Uterus (tissue), 4 donors: ENCODE results near the gene FAM81B. TPM values are rescaled to one million over a fixed set of nuclear protein-coding genes. Genes with fewer than 3 reads are reported as not detected.

Source experiments
- DNase-seq, 2 donors: peaks; one replicate each; pipeline ENCODE4 v3.0.0-alpha.2; 2019 to 2020
- H3K27ac ChIP-seq, 2 donors: fragments of 200-600 bp; sonication (generic); 1 replicate in 1 of 2; 2 replicates in 1 of 2; pipeline ENCODE4 v1.5.1; 2016 to 2018
- H3K27me3 ChIP-seq, 2 donors: fragments of 200-600 bp; sonication (generic); one replicate each; pipeline ENCODE4 v1.5.1; 2018 to 2019; ENCODE audit warnings: control low read depth in 1 of 2
- H3K36me3 ChIP-seq, 2 donors: fragments of 200-600 bp; sonication (generic); one replicate each; pipeline ENCODE4 v1.5.1; 2019; ENCODE audit warnings: control low read depth in 1 of 2
- H3K4me1 ChIP-seq, 2 donors: fragments of 200-600 bp; sonication (generic); one replicate each; pipeline ENCODE4 v1.5.1; 2018 to 2019; ENCODE audit warnings: control low read depth in 1 of 2
- H3K4me3 ChIP-seq, 2 donors: fragments of 200-600 bp; sonication (generic); 1 replicate in 1 of 2; 2 replicates in 1 of 2; pipeline ENCODE4 v1.5.1; 2018 to 2019; ENCODE audit warnings: mild to moderate bottlenecking in 1 of 2
- H3K9me3 ChIP-seq, 2 donors: fragments of 200-600 bp; sonication (generic); one replicate each; pipeline ENCODE4 v1.5.1; 2019; ENCODE audit warnings: control low read depth in 1 of 2
- CTCF ChIP-seq, 4 experiments: fragments of 200-600 bp in 2 of 4; fragments of 450-650 bp in 2 of 4; sonication (generic) in 2 of 4; IDR thresholded peaks; one replicate each; pipeline ENCODE4 v1.5.1; 2016 to 2019; ENCODE audit warnings: antibody characterized with exemption in 4 of 4, mild to moderate bottlenecking in 2 of 4, moderate library complexity in 1 of 4
- POLR2A ChIP-seq, 2 donors: fragments of 450-650 bp; IDR thresholded peaks; one replicate each; pipeline ENCODE4 v1.6.1; 2016; ENCODE audit warnings: antibody characterized with exemption in 2 of 2, mild to moderate bottlenecking in 1 of 2, moderate library complexity in 1 of 2
- intact Hi-C: fragments of 100-400 bp; cut with DNase I; formaldehyde crosslinking; loops from one replicate; pipeline ENCODE4 v1.15.1; 2023; ENCODE audit warnings: low total_unique reads
- total RNA-seq, 4 donors: library from RNA; depleted of rRNA in 3 of 4; stranded (reverse); fragments of >200 nt in 3 of 4; gene quantifications; one replicate each; pipeline versions ENCODE4 v1.1.0 to v1.2.4, GENCODE V29; 2014 to 2023
- donor health status: DM: yes; HTN: yes; CAD: no.

FAM81B gene
- total RNA-seq, 4 donors from 2014 or later, result 6.5 TPM; not detected in 3

- no peak overlapping the region for H3K27ac ChIP-seq
- intact Hi-C loops, result no loop called here
- no peaks in the 10 kb centered on the region for H3K36me3 ChIP-seq
- no peak overlapping the region for H3K4me3 ChIP-seq
- no peaks in the 10 kb centered on the region for H3K9me3 ChIP-seq
- H3K4me1 ChIP-seq, result no peaks in the 10 kb centered on the region
- no peaks in the 10 kb centered on the region for H3K27me3 ChIP-seq
- no peak for DNase-seq
- TF ChIP-seq CTCF (IDR thresholded peaks at IDR 0.05), result no peak
- TF ChIP-seq POLR2A (IDR thresholded peaks at IDR 0.05), result no peak
These were observed 20.3 kb downstream of the FAM81B start for GRCh38 chr5:95411474-95411873.

- Histone ChIP-seq H3K9me3 (no peaks in the 10 kb centered on the region), H3K36me3 (no peaks in the 10 kb centered on the region), H3K4me1 (no peaks in the 10 kb centered on the region), H3K4me3 (no peak overlapping the region), H3K27ac (no peak overlapping the region), H3K27me3 (no peaks in the 10 kb centered on the region)
- DNase-seq, result no peak
- intact Hi-C loops, result no loop called here
- TF ChIP-seq POLR2A (IDR thresholded peaks at IDR 0.05) (no peak), CTCF (IDR thresholded peaks at IDR 0.05) (no peak)
These were observed 23.3 kb downstream of the FAM81B start for GRCh38 chr5:95414451-95414850.

GRCh38 chr5:95417971-95418370, 26.8 kb downstream of the FAM81B start:
- no peak for DNase-seq
- no peaks in the 10 kb centered on the region for H3K36me3 ChIP-seq
- H3K27ac ChIP-seq, result no peak overlapping the region
- H3K9me3 ChIP-seq, result no peaks in the 10 kb centered on the region
- no peaks in the 10 kb centered on the region for H3K4me1 ChIP-seq
- no peak overlapping the region for H3K4me3 ChIP-seq
- intact Hi-C loops, result no loop called here
- no peaks in the 10 kb centered on the region for H3K27me3 ChIP-seq
- no peak for TF ChIP-seq CTCF (IDR thresholded peaks at IDR 0.05)
- TF ChIP-seq POLR2A (IDR thresholded peaks at IDR 0.05), result no peak

GRCh38 chr5:95422838-95423237, 31.7 kb downstream of the FAM81B start:
- no peak for DNase-seq
- Histone ChIP-seq H3K4me3 (no peak overlapping the region), H3K4me1 (no peaks in the 10 kb centered on the region), H3K36me3 (no peaks in the 10 kb centered on the region), H3K27ac (no peak overlapping the region), H3K9me3 (no peaks in the 10 kb centered on the region), H3K27me3 (no peaks in the 10 kb centered on the region)
- intact Hi-C loops, result no loop called here
- TF ChIP-seq POLR2A (IDR thresholded peaks at IDR 0.05) (no peak), CTCF (IDR thresholded peaks at IDR 0.05) (no peak)

GRCh38 chr5:95424016-95424415, 32.9 kb downstream of the FAM81B start:
- Histone ChIP-seq H3K36me3 (no peaks in the 10 kb centered on the region), H3K27ac (no peak overlapping the region), H3K27me3 (no peaks in the 10 kb centered on the region), H3K4me3 (no peak overlapping the region), H3K9me3 (no peaks in the 10 kb centered on the region), H3K4me1 (no peaks in the 10 kb centered on the region)
- intact Hi-C loops, result no loop called here
- no peak for TF ChIP-seq CTCF (IDR thresholded peaks at IDR 0.05)
- no peak for TF ChIP-seq POLR2A (IDR thresholded peaks at IDR 0.05)
- DNase-seq, result no peak
